Measurements from ENCODE around the gene SOHLH2. TPM values are rescaled to one million over a fixed set of nuclear protein-coding genes. Genes with fewer than 3 reads are reported as not detected.

Gene SOHLH2, protein sequence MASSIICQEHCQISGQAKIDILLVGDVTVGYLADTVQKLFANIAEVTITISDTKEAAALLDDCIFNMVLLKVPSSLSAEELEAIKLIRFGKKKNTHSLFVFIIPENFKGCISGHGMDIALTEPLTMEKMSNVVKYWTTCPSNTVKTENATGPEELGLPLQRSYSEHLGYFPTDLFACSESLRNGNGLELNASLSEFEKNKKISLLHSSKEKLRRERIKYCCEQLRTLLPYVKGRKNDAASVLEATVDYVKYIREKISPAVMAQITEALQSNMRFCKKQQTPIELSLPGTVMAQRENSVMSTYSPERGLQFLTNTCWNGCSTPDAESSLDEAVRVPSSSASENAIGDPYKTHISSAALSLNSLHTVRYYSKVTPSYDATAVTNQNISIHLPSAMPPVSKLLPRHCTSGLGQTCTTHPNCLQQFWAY
- total RNA-seq (not detected), total RNA-seq (0 reads per million in 2 donors)

DNA sequence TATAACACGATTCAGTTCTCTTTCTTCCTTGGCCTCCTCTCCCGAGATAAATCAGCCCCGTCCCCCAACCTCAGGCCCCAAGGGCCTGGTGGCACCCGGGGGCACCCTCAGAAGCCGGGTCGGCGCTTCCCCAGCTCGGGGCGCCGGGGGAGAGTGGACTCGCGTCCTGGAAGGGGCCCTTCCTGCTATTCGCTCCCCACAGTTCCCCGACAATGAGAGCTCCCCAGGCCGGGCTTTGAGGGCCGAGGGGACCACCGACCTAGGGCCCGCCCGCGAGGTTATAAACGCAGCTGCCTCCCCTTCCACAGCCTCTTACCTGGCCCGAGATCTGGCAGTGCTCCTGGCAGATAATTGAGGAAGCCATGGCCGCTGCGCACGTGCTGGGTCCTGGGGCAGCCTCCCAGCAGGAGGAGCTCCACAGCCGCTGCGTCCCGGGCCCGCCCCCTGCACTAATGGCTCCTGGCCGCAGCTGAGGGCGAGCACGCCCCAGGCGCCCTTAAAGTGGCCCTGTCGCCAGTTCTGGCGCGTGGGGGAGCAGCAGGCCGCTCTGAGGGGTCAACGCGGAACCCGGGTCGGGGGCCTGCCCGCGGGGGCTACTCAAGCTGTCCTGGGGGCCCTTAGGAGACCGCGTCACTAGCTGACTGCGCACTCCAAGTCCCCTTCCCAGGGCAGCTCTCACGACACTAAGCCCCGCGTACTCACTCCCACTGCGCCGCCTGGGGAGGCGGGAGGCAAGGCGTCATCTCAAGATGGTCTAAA is at the start of gene SOHLH2:
SOHLH2 (minus strand) TSS at position 394 of the 759 bp plus-strand sequence; CDS start at position 364, 30 bp downstream.
- Mint-ChIP-seq H3K4me1 (no peaks in the 10 kb centered on the region), H3K27me3 (no peaks in the 10 kb centered on the region), H3K27ac (no peak within 1 kb of the TSS), H3K4me3 (no peak within 1 kb of the TSS), H3K36me3 (ENCODE audit: low read depth) (no peaks in the 10 kb centered on the region)
- DNase-seq (no peak), ATAC-seq (no peak)
- no peaks in the 10 kb centered on the region for H3K9me3 ChIP-seq (ENCODE audit: control insufficient read depth, low read length, poor library complexity, severe bottlenecking)

- ATAC-seq (no peak), DNase-seq (no peak)
- H3K4me1 Mint-ChIP-seq, result no peaks in the 10 kb centered on the region
- no peaks in the 10 kb centered on the region for H3K9me3 ChIP-seq (ENCODE audit: control insufficient read depth, low read length, poor library complexity, severe bottlenecking)
- no peak overlapping the region for H3K27ac Mint-ChIP-seq
- no peak overlapping the region for H3K4me3 Mint-ChIP-seq
- H3K27me3 Mint-ChIP-seq, result peaks cover 40% of the 10 kb centered on the region
- H3K36me3 Mint-ChIP-seq (ENCODE audit: low read depth), result no peaks in the 10 kb centered on the region
Observed at GRCh38 chr13:36261976-36262375, 47.6 kb upstream of the SOHLH2 start.

- no peaks in the 10 kb centered on the region for H3K36me3 Mint-ChIP-seq (ENCODE audit: low read depth)
Observed at GRCh38 chr13:36261011-36261410, 46.7 kb upstream of the SOHLH2 start.

DNA sequence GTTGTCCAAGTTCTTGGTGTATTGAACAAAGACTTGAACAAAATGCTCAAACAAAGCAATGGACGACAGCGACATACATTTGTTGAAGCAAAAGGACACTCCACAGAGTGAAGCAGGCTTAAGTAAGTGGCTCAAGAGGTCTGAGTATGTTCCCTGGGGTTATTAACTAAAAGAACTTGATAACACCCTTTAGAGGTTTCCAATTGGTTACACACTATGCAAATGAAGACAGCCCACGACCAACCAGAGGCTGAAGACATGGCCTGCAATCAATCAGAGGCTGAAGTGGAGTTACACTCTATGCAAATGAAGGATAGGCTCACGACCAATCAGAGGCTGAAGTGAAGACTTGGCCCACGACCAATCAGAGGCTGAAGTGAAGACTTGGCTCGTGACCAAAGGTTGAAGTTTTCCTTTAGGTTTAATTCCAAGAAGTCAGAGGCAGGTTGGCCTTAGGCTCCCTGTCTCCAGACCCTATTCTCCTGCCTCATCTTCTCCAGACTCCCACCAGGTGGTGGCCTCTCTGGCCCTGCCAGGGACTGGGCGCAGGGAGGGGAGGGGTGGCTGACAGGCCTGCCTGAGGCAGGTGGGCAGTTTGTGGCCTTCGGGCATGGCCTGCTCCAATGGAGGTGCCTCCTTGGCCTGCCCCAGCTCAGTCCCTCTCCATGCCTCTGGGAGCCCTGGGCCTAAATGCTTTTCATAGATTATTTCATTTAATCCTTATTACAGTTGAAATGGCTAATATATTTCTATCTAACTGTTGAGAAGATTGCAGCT is 45.2 kb upstream of the SOHLH2 start:
- peaks cover 40% of the 10 kb centered on the region for H3K27me3 Mint-ChIP-seq
- no peaks in the 10 kb centered on the region for H3K9me3 ChIP-seq (ENCODE audit: control insufficient read depth, low read length, poor library complexity, severe bottlenecking)
- H3K36me3 Mint-ChIP-seq (ENCODE audit: low read depth), result no peaks in the 10 kb centered on the region
- no peak overlapping the region for H3K27ac Mint-ChIP-seq
- ATAC-seq, result no peak
- DNase-seq, result no peak
- no peak overlapping the region for H3K4me3 Mint-ChIP-seq
- H3K4me1 Mint-ChIP-seq, result no peaks in the 10 kb centered on the region

More at GRCh38 chr13:36261011-36261410, 46.7 kb upstream of the SOHLH2 start:
- Mint-ChIP-seq H3K4me1 (no peaks in the 10 kb centered on the region), H3K27me3 (peaks cover 42% of the 10 kb centered on the region), H3K27ac (no peak overlapping the region), H3K4me3 (no peak overlapping the region)
- no peaks in the 10 kb centered on the region for H3K9me3 ChIP-seq (ENCODE audit: control insufficient read depth, low read length, poor library complexity, severe bottlenecking)
- DNase-seq, result no peak
- ATAC-seq, result no peak

- DNase-seq (no peak), ATAC-seq (no peak)
- H3K4me1 Mint-ChIP-seq, result no peaks in the 10 kb centered on the region
- peaks cover 35% of the 10 kb centered on the region for H3K27me3 Mint-ChIP-seq
- H3K36me3 Mint-ChIP-seq (ENCODE audit: low read depth), result no peaks in the 10 kb centered on the region
- no peak overlapping the region for H3K4me3 Mint-ChIP-seq
- H3K9me3 ChIP-seq (ENCODE audit: control insufficient read depth, low read length, poor library complexity, severe bottlenecking), result no peaks in the 10 kb centered on the region
- no peak overlapping the region for H3K27ac Mint-ChIP-seq
Observed at GRCh38 chr13:36258831-36259230, 44.5 kb upstream of the SOHLH2 start.

GRCh38 chr13:36251526-36251925 is 37.2 kb upstream of the SOHLH2 start:
- Mint-ChIP-seq H3K27me3 (peaks cover 14% of the 10 kb centered on the region), H3K27ac (no peak overlapping the region), H3K36me3 (ENCODE audit: low read depth) (no peaks in the 10 kb centered on the region), H3K4me3 (no peak overlapping the region), H3K4me1 (no peaks in the 10 kb centered on the region)
- no peak for DNase-seq
- no peak for ATAC-seq
- H3K9me3 ChIP-seq (ENCODE audit: control insufficient read depth, low read length, poor library complexity, severe bottlenecking), result no peaks in the 10 kb centered on the region

GRCh38 chr13:36251017-36251416 is 36.7 kb upstream of the SOHLH2 start:
- Mint-ChIP-seq H3K27me3 (peaks cover 12% of the 10 kb centered on the region), H3K4me3 (no peak overlapping the region), H3K27ac (no peak overlapping the region), H3K36me3 (ENCODE audit: low read depth) (no peaks in the 10 kb centered on the region), H3K4me1 (no peaks in the 10 kb centered on the region)
- ATAC-seq (no peak), DNase-seq (no peak)
- H3K9me3 ChIP-seq (ENCODE audit: control insufficient read depth, low read length, poor library complexity, severe bottlenecking), result no peaks in the 10 kb centered on the region

GRCh38 chr13:36248700-36249099 is 34.3 kb upstream of the SOHLH2 start:
- H3K36me3 Mint-ChIP-seq (ENCODE audit: low read depth), result no peaks in the 10 kb centered on the region
- H3K9me3 ChIP-seq (ENCODE audit: control insufficient read depth, low read length, poor library complexity, severe bottlenecking), result no peaks in the 10 kb centered on the region
- H3K27ac Mint-ChIP-seq, result no peak overlapping the region
- DNase-seq (no peak), ATAC-seq (no peak)
- peaks cover 8% of the 10 kb centered on the region for H3K27me3 Mint-ChIP-seq
- no peaks in the 10 kb centered on the region for H3K4me1 Mint-ChIP-seq
- no peak overlapping the region for H3K4me3 Mint-ChIP-seq

GRCh38 chr13:36244990-36245389 is 30.6 kb upstream of the SOHLH2 start:
- no peak overlapping the region for H3K4me3 Mint-ChIP-seq
- no peaks in the 10 kb centered on the region for H3K4me1 Mint-ChIP-seq
- no peaks in the 10 kb centered on the region for H3K9me3 ChIP-seq (ENCODE audit: control insufficient read depth, low read length, poor library complexity, severe bottlenecking)
- no peak for ATAC-seq
- H3K27me3 Mint-ChIP-seq, result peaks cover 8% of the 10 kb centered on the region
- H3K36me3 Mint-ChIP-seq (ENCODE audit: low read depth), result no peaks in the 10 kb centered on the region
- no peak for DNase-seq
- H3K27ac Mint-ChIP-seq, result no peak overlapping the region

- H3K36me3 Mint-ChIP-seq (ENCODE audit: low read depth), result no peaks in the 10 kb centered on the region
- peaks cover under 1% of the 10 kb centered on the region for H3K27me3 Mint-ChIP-seq
- H3K4me3 Mint-ChIP-seq, result no peak overlapping the region
- H3K27ac Mint-ChIP-seq, result no peak overlapping the region
- no peaks in the 10 kb centered on the region for H3K4me1 Mint-ChIP-seq
- DNase-seq, result no peak
- no peak for ATAC-seq
- no peaks in the 10 kb centered on the region for H3K9me3 ChIP-seq (ENCODE audit: control insufficient read depth, low read length, poor library complexity, severe bottlenecking)
Observed at GRCh38 chr13:36244073-36244472, 29.7 kb upstream of the SOHLH2 start.

- no peaks in the 10 kb centered on the region for H3K27me3 Mint-ChIP-seq
- H3K4me3 Mint-ChIP-seq, result no peak overlapping the region
- no peak for ATAC-seq
- no peaks in the 10 kb centered on the region for H3K9me3 ChIP-seq (ENCODE audit: control insufficient read depth, low read length, poor library complexity, severe bottlenecking)
- no peaks in the 10 kb centered on the region for H3K36me3 Mint-ChIP-seq (ENCODE audit: low read depth)
- DNase-seq, result no peak
- no peak overlapping the region for H3K27ac Mint-ChIP-seq
- no peaks in the 10 kb centered on the region for H3K4me1 Mint-ChIP-seq
Observed at GRCh38 chr13:36242761-36243160, 28.4 kb upstream of the SOHLH2 start.

- ATAC-seq (no peak), DNase-seq (no peak)
- no peaks in the 10 kb centered on the region for H3K36me3 Mint-ChIP-seq (ENCODE audit: low read depth)
- H3K4me1 Mint-ChIP-seq, result no peaks in the 10 kb centered on the region
- H3K9me3 ChIP-seq (ENCODE audit: control insufficient read depth, low read length, poor library complexity, severe bottlenecking), result no peaks in the 10 kb centered on the region
- H3K27ac Mint-ChIP-seq, result no peak overlapping the region
- H3K27me3 Mint-ChIP-seq, result peaks cover 11% of the 10 kb centered on the region
- H3K4me3 Mint-ChIP-seq, result no peak overlapping the region
Observed at GRCh38 chr13:36231236-36231635, 16.9 kb upstream of the SOHLH2 start.

DNA sequence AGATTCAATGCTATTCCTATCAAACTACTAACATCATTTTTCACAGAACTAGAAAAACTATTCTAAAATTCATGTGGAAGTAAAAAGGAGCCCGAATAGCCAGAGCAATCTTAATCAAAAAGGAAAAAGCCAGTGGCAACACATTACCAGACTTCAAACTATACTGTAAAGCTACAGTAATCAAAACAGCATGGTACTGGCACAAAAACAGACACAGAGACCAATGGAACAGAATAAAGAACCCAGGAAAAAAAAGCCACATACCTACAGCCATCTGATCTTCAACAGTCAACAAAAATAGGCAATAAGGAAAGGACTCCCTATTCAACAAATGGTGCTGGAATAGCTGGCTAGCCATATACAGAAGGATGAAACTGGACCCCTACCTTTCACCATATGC is 10.4 kb upstream of the SOHLH2 start:
- Mint-ChIP-seq H3K27me3 (no peaks in the 10 kb centered on the region), H3K4me1 (no peaks in the 10 kb centered on the region), H3K27ac (no peak overlapping the region), H3K36me3 (ENCODE audit: low read depth) (no peaks in the 10 kb centered on the region), H3K4me3 (no peak overlapping the region)
- no peaks in the 10 kb centered on the region for H3K9me3 ChIP-seq (ENCODE audit: control insufficient read depth, low read length, poor library complexity, severe bottlenecking)
- DNase-seq (no peak), ATAC-seq (no peak)
